Neutrophil (primary cell): ENCODE measurements around the gene PLXDC2.
"Not testable (repeated sequence)": the region's sequence is repeated elsewhere in the genome, so short reads cannot be mapped to it uniquely, and the experiment has no call there.

ENCODE experiments used
- H3K27ac ChIP-seq: fragments of 200-600 bp; sonication (generic); 2 replicates; pipeline ENCODE4 v1.5.1; 2016; ENCODE audit warnings: mild to moderate bottlenecking, moderate library complexity
- H3K27me3 ChIP-seq: fragments of 200-600 bp; sonication (generic); 2 replicates; pipeline ENCODE4 v1.6.0; 2016; ENCODE audit warnings: mild to moderate bottlenecking
- H3K36me3 ChIP-seq: fragments of 200-600 bp; sonication (generic); 2 replicates; pipeline ENCODE4 v1.5.1; 2017
- H3K4me1 ChIP-seq, 2 experiments: fragments of 200-600 bp in 1 of 2; sonication (generic) in 1 of 2; 1 replicate in 1 of 2; 2 replicates in 1 of 2; pipeline versions ENCODE4 v1.5.1 to v1.6.1; 2013 to 2016; ENCODE audit warnings: low read depth in 1 of 2, low read length in 1 of 2, mild to moderate bottlenecking in 1 of 2, moderate library complexity in 1 of 2; ENCODE audit not compliant: control insufficient read depth in 1 of 2, insufficient read depth in 1 of 2
- H3K4me3 ChIP-seq, 2 experiments: fragments of 200-600 bp in 1 of 2; sonication (generic) in 1 of 2; 1 replicate in 1 of 2; 2 replicates in 1 of 2; pipeline ENCODE4 v1.5.1; 2013 to 2016; ENCODE audit warnings: low read depth in 1 of 2, low read length in 1 of 2, mild to moderate bottlenecking in 1 of 2, moderate library complexity in 1 of 2
- H3K9me3 ChIP-seq: fragments of 200-600 bp; sonication (generic); 2 replicates; pipeline ENCODE4 v1.5.1; 2016
- CTCF ChIP-seq: fragments of 200-600 bp; sonication (generic); IDR thresholded peaks from 2 replicates; pipeline ENCODE4 v1.5.1; 2016; ENCODE audit warnings: antibody characterized with exemption

The PLXDC2 gene

GRCh38 chr10:19816411-19817230, at the start of gene PLXDC2:
Gene PLXDC2 (plus strand): TSS chr10:19816432.
- peaks cover 43% of the 10 kb centered on the region for H3K27me3 ChIP-seq
- H3K9me3 ChIP-seq: no peaks in the 10 kb centered on the region
- peak within 1 kb of the TSS; percentile 89 for H3K27ac ChIP-seq
- TF ChIP-seq CTCF: no peak
- H3K36me3 ChIP-seq: no peaks in the 10 kb centered on the region
- H3K4me3 ChIP-seq: peak within 1 kb of the TSS; percentile 81 to 94
- peaks cover 31 to 33% of the 10 kb centered on the region in 2 experiments for H3K4me1 ChIP-seq

- H3K4me1 ChIP-seq: no peaks in the 10 kb centered on the region
- no peaks in the 10 kb centered on the region for H3K27me3 ChIP-seq
- TF ChIP-seq CTCF: no peak
- H3K27ac ChIP-seq: no peak overlapping the region
- no peaks in the 10 kb centered on the region for H3K9me3 ChIP-seq
- H3K36me3 ChIP-seq: no peaks in the 10 kb centered on the region
- H3K4me3 ChIP-seq: no peak overlapping the region
Observed at GRCh38 chr10:19767876-19768275, 48.4 kb upstream of the PLXDC2 start.

GRCh38 chr10:19769826-19770225, 46.4 kb upstream of the PLXDC2 start:
- H3K36me3 ChIP-seq, H3K4me1 ChIP-seq, H3K4me3 ChIP-seq, H3K27me3 ChIP-seq, H3K27ac ChIP-seq, H3K9me3 ChIP-seq: not testable (repeated sequence)

GRCh38 chr10:19772972-19773371, 43.3 kb upstream of the PLXDC2 start:
- Histone ChIP-seq H3K27me3 (no peaks in the 10 kb centered on the region), H3K4me3 (no peak overlapping the region), H3K36me3 (no peaks in the 10 kb centered on the region), H3K4me1 (no peaks in the 10 kb centered on the region), H3K27ac (no peak overlapping the region), H3K9me3 (no peaks in the 10 kb centered on the region)
- no peak for TF ChIP-seq CTCF

GRCh38 chr10:19775296-19775695, 40.9 kb upstream of the PLXDC2 start:
- H3K4me3 ChIP-seq: no peak overlapping the region
- TF ChIP-seq CTCF: no peak
- H3K4me1 ChIP-seq: no peaks in the 10 kb centered on the region
- H3K9me3 ChIP-seq: no peaks in the 10 kb centered on the region
- H3K27me3 ChIP-seq: no peaks in the 10 kb centered on the region
- no peak overlapping the region for H3K27ac ChIP-seq
- no peaks in the 10 kb centered on the region for H3K36me3 ChIP-seq

- no peaks in the 10 kb centered on the region for H3K4me1 ChIP-seq
Observed at GRCh38 chr10:19777806-19778205, 38.4 kb upstream of the PLXDC2 start.

More at GRCh38 chr10:19777806-19778205, 38.4 kb upstream of the PLXDC2 start:
- Histone ChIP-seq H3K27me3 (no peaks in the 10 kb centered on the region), H3K9me3 (no peaks in the 10 kb centered on the region), H3K36me3 (no peaks in the 10 kb centered on the region), H3K4me3 (no peak overlapping the region), H3K27ac (no peak overlapping the region)
- TF ChIP-seq CTCF: no peak
